Fibroblast of mammary gland (primary cell): ENCODE results near the gene SIRPB2.
"Not testable (repeated sequence)": the region's sequence is repeated elsewhere in the genome, so short reads cannot be mapped to it uniquely, and the experiment has no call there.

Experiments
- DNase-seq: peaks from one replicate; pipeline ENCODE4 v3.0.0-alpha.2; 2010; ENCODE audit warnings: low read depth
- H3K4me3 ChIP-seq: 2 replicates; pipeline ENCODE4 v1.5.1; 2011; ENCODE audit warnings: low read depth, mild to moderate bottlenecking, low read length, moderate library complexity; ENCODE audit not compliant: control insufficient read depth
- TF ChIP-seq, protein P1 (sequence below): conservative IDR thresholded peaks from 2 replicates; pipeline ENCODE4 v1.5.1; 2011; ENCODE audit warnings: low read depth, low read length, inconsistent platforms; ENCODE audit not compliant: control insufficient read depth, insufficient read depth

SIRPB2 gene

DNA sequence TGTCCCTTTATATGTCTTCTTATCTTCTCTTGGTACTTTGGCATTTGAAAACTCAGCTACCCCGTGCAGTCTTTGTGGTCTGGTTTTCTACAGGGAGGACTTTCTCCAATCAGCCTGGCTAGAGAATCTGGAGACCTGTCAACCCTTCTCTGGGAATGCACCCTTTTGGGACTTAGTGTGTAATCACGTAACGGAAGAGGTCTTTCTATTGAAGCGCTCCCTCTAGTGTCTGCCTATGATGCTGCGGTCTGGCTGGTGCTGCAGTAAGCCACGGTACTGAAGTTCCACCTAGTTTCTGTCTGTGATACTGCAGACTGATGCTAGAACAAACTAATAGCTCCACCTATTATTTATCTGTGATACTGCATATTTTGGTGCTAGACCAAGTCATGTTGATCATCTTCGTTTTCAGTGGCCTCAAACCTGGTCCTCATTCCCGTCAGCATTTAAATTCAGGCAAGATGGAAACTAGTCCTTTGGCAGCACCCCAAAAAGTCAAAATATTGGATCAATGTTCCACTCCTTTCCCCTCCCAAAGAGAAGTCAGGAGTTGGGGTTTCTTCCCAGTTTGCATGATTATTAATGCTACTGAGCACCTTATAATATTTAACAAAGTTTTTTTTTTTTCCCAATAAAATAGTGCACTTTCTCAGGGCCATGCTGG lies 12.5 kb upstream of the SIRPB2 start:
- TF ChIP-seq, protein P1, sequence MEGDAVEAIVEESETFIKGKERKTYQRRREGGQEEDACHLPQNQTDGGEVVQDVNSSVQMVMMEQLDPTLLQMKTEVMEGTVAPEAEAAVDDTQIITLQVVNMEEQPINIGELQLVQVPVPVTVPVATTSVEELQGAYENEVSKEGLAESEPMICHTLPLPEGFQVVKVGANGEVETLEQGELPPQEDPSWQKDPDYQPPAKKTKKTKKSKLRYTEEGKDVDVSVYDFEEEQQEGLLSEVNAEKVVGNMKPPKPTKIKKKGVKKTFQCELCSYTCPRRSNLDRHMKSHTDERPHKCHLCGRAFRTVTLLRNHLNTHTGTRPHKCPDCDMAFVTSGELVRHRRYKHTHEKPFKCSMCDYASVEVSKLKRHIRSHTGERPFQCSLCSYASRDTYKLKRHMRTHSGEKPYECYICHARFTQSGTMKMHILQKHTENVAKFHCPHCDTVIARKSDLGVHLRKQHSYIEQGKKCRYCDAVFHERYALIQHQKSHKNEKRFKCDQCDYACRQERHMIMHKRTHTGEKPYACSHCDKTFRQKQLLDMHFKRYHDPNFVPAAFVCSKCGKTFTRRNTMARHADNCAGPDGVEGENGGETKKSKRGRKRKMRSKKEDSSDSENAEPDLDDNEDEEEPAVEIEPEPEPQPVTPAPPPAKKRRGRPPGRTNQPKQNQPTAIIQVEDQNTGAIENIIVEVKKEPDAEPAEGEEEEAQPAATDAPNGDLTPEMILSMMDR: peak; percentile 100
- H3K4me3 ChIP-seq: no peak overlapping the region
- DNase-seq: peak; percentile 92

DNA sequence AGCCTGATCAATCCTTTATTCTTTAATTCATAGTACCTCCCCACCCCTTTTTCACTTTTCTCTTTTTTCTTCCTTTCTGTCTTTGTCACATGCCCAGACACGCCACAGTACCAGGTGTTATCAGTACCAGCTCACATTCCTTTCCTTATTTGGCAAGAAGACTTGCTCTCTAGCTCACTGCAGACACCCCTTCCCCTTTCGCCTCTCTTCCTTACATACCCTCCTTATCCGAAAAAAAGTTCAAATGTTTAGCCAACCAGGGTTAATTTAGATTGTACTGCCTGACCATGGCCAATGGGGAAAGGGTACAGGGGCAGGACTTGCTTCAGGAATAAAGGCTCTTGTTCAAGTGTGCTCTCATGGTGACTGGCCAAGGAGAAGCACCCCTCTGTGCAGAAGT lies 9.3 kb upstream of the SIRPB2 start:
- TF ChIP-seq, protein P1: no peak
- no peak for DNase-seq
- no peak overlapping the region for H3K4me3 ChIP-seq

DNA sequence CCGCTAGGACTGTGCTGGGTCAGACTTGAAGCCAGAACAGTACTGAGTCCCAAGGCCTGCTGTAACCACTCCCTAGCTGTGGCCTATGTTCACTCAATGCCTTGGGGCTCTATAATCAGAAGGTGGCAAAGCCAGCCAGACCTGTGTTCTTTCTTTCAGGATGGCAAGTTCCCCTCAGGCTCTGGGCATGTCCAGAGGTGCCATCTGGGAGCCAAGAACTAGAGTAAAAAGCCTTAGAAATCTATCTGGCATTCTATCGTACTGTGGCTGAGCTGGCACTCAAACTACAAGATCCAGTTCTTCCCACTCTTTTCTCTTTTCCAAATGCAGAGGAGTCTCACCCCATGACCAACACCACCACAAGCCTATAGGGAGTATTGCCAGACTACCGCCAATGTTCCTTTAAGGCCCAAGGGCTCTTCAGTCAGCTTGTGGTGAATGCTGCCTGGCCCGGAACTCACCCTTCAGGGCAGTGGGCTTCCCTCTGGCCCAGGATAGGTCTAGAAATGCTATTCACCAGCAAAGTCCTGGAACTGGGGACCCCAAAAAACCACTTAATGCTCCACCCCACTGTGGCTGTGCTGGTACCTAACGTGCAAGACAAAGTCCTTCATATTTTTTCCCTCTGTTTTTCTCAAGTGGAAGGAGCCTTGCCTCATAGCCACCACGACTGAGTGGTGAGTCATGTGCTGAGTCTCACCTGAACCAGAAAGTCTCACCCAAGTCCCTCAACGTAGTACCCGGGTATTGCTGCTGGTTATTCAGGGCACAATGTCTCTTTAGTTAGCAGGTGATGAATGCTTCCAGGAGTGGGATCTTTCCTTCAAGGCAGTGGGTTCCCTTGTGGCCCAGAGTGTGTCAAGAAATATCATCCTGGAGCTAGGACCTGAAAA lies 8.6 kb upstream of the SIRPB2 start:
- no peak for DNase-seq
- TF ChIP-seq, protein P1: no peak

DNA sequence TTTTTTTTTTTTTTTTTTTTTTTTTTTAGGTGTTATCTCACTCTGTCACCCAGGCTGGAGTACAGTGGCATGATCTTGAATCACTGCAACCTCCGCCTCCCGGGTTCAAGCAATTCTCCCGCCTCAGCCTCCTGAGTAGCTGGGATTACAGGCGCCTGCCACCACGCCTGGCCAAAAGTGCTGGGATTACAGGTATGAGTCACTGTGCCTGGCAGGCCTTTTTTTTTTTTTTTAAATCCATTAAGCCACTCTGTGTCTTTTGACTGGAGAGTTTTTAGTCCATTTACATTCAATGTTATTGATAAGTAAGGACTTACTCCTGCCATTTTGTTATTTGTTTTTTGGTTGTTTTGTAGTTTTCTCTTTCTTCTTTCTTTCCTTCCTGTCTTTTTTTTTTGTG lies 6.2 kb upstream of the SIRPB2 start:
- not testable (repeated sequence) for DNase-seq, H3K4me3 ChIP-seq

More for the DNA sequence above, 8.6 kb upstream of the SIRPB2 start:
- no peak overlapping the region for H3K4me3 ChIP-seq

DNA sequence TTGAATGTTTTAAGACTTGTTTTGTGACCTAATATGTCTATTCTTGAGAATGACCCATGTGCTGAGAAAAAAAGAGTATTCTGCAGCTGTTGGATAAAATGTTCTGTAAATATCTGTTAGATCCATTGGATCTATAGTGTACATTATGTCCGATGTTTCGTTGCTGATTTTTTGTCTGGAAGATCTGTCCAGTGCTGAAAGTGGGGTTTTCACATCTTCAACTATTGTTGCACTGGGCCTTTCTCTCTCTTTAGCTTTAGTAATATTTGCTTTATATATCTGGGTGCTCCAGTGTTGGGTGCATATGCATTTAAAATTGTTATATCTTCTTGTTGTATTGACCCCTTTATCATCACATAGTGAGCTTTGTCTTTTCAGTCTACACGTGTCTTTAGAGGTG lies 5.7 kb upstream of the SIRPB2 start:
- TF ChIP-seq, protein P1: no peak
- DNase-seq: no peak
- H3K4me3 ChIP-seq: no peak overlapping the region

DNA sequence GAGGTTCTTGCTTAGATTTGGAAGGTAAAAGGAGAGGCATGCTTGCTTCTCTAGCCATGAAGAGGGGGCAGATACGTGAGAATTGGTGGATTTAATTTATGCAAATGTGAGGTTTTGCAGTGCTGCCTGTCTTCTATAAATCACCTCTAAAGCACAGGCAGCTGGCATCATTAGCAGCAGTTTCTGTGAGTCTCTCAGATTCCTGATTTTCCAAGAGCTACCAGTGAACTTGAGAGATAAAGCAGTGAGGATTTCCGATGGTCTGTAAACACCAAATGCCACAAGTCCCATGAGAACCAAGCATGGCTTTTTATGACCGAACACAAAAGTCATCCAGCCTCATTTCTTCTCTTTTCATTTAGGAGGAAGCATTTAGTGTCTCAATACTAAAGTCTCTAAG lies 3.2 kb upstream of the SIRPB2 start:
- TF ChIP-seq, protein P1: no peak
- no peak for DNase-seq
- no peak overlapping the region for H3K4me3 ChIP-seq

DNA sequence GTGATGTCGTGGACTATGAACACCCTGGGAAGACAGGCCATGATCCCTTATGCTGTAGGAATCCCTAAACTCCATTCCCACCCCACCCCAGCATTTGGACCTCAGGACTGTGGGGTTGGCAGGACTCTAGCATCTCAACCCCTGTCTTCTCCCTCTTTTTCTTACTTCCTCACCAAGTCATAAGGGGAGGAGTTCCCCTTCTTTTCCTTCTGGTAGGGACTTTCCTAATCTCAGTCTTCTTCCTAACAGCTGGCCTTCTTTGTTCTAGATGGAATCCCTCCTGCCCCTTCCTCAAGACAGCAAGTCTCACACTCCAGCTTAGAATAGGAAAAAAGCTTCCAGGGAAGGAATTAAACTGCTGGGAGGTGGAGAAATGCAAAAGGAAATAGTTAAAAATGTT lies 2.3 kb upstream of the SIRPB2 start:
- TF ChIP-seq, protein P1: no peak
- DNase-seq: no peak
- H3K4me3 ChIP-seq: no peak overlapping the region
